ENCODE data around the gene VEGFA.

The VEGFA gene

DNA sequence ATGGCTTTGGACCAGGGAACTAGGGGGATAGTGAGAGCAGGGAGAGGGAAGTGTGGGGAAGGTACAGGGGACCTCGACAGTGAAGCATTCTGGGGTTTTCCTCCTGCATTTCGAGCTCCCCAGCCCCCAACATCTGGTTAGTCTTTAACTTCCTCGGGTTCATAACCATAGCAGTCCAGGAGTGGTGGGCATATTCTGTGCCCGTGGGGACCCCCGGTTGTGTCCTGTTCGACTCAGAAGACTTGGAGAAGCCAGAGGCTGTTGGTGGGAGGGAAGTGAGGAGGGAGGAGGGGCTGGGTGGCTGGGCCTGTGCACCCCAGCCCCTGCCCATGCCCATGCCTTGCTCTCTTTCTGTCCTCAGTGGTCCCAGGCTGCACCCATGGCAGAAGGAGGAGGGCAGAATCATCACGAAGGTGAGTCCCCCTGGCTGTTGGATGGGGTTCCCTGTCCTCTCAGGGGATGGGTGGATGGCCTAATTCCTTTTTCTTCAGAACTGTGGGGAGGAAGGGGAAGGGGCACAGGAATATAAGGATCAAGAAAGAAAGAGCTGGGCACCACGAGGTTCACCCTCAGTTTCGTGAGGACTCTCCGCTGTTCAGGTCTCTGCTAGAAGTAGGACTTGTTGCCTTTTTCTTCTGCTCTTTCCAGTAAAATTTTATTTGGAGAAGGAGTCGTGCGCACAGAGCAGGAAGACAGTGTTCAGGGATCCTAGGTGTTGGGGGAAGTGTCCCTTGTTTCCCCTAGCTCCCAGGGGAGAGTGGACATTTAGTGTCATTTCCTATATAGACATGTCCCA, 4.2 kb downstream of the VEGFA start:
- no peak for FAIRE-seq

DNA sequence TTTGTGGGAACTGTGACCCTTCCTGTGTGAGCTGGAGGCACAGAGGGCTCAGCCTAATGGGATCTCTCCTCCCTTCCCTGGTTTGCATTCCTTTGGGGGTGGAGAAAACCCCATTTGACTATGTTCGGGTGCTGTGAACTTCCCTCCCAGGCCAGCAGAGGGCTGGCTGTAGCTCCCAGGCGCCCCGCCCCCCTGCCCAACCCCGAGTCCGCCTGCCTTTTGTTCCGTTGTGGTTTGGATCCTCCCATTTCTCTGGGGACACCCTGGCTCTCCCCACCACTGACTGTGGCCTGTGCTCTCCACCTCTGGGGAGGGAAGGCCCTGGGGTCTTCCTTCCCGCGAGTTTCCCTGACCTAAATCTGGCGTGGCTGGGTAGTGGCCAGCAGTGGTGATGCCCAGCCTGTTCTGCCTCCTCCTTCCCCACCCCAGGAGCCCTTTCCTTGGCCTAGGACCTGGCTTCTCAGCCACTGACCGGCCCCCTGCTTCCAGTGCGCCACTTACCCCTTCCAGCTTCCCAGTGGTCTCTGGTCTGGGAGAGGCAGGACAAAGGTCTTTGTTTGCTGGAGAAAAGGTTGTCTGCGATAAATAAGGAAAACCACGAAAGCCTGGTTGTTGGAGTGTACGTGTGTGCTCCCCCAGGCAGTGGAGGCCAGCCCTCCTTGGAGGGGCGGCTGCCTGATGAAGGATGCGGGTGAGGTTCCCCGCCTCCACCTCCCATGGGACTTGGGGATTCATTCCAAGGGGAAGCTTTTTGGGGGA, 4.9 kb downstream of the VEGFA start:
- FAIRE-seq: no peak

DNA sequence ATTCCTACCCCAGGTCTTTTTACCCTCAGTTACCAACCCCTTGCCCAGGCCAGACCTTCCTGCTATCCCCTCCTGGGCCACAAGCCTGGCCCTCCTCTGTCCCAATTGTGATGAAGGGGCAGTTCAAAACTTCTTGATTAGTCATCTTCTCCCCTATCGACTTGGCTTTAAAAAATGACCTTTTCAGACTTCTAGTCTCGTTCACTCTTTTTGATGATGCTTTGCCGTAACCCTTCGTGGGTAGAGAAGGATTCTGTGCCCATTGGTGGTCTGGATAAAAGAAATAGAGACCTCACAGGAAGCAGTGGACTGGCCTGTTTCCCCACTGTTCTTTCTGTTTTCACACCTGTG, 5.5 kb downstream of the VEGFA start:
- FAIRE-seq: no peak

DNA sequence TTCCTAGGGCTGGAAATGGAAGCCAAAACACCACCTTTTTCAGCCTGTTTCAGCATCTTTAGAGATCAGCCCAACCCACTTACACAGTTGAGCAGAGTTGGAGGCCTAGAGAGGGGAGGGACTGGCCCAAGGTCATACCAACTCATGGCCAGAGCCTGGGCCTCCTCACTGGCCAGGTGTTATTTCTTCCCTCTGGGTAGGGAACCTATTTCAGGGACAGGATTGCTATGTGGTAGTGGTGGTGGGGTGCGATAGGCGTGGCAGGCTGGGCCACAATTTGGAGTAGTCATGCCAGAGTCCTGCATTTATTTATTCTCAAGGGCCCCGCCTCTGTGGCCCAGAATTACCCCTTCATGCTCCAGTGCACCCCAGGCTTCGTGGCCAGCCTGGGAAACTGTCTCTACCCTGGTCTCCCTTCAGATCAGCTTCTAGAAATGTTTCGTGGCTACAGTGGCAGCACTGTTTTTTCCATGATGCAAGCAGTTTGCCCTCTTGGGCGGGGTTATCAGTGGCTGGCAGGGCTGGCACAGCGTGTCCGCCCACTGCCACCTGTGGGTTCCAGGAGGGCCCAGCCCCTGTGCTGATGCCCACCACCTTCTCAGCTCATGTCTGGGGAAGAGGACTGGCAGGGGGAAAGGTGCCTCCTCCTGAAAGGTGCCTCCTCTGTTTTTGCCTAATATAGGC, 6.2 kb downstream of the VEGFA start:
- no peak for FAIRE-seq

DNA sequence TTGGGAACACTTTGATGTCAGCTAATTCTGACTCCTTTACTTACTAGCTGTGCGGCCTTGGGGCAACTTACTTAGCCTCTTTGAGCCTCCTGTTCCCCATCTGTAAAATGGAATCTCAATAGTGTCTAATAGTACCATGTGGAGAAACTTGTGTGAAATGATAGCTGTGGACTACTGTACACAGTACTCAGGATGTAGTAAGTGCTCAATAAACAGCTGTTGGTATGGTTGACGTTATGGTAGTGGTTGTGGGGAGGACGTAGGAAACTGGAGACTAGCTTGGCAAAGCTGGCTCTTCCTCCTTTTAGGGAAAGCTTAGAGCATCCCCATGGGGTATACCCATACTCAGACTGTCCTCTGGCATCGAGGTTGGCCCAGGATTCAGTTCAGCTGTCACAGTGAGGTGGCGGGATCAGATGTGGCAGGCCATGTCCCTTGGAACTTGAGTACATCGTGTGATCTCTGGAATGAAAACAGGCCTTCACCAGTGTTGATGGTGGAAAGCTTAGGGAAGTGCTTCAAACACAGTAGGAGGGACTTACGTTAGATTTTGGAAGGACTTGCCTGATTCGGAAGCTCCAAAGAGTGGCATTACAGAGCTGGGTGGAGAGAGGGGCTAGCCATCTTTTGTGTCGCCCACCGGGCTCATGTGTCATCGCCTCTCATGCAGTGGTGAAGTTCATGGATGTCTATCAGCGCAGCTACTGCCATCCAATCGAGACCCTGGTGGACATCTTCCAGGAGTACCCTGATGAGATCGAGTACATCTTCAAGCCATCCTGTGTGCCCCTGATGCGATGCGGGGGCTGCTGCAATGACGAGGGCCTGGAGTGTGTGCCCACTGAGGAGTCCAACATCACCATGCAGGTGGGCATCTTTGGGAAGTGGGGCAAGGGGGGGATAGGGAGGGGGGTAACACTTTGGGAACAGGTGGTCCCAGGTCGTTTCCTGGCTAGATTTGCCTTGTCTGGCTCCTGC, 7.1 kb downstream of the VEGFA start:
- no peak for FAIRE-seq

DNA sequence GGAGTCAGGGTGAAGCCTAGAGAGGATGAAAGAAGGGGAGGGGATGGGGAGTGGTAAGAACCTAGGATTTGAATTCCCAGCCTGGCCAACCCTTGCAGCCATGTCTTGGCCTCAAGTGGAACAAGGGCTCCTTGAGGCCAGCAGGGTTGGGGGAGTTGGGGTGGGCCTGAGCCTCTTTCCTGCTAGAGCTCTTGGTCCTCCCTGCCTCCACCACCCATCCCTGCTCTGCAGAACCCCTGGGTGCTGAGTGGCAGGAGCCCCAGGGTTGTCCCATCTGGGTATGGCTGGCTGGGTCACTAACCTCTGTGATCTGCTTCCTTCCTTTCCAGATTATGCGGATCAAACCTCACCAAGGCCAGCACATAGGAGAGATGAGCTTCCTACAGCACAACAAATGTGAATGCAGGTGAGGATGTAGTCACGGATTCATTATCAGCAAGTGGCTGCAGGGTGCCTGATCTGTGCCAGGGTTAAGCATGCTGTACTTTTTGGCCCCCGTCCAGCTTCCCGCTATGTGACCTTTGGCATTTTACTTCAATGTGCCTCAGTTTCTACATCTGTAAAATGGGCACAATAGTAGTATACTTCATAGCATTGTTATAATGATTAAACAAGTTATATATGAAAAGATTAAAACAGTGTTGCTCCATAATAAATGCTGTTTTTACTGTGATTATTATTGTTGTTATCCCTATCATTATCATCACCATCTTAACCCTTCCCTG, 8.3 kb downstream of the VEGFA start:
- FAIRE-seq: no peak

DNA sequence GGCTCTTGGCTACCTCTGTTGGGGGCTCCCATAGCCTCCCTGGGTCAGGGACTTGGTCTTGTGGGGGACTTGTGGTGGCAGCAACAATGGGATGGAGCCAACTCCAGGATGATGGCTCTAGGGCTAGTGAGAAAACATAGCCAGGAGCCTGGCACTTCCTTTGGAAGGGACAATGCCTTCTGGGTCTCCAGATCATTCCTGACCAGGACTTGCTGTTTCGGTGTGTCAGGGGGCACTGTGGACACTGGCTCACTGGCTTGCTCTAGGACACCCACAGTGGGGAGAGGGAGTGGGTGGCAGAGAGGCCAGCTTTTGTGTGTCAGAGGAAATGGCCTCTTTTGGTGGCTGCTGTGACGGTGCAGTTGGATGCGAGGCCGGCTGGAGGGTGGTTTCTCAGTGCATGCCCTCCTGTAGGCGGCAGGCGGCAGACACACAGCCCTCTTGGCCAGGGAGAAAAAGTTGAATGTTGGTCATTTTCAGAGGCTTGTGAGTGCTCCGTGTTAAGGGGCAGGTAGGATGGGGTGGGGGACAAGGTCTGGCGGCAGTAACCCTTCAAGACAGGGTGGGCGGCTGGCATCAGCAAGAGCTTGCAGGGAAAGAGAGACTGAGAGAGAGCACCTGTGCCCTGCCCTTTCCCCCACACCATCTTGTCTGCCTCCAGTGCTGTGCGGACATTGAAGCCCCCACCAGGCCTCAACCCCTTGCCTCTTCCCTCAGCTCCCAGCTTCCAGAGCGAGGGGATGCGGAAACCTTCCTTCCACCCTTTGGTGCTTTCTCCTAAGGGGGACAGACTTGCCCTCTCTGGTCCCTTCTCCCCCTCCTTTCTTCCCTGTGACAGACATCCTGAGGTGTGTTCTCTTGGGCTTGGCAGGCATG, 9.2 kb downstream of the VEGFA start:
- FAIRE-seq: no peak

DNA sequence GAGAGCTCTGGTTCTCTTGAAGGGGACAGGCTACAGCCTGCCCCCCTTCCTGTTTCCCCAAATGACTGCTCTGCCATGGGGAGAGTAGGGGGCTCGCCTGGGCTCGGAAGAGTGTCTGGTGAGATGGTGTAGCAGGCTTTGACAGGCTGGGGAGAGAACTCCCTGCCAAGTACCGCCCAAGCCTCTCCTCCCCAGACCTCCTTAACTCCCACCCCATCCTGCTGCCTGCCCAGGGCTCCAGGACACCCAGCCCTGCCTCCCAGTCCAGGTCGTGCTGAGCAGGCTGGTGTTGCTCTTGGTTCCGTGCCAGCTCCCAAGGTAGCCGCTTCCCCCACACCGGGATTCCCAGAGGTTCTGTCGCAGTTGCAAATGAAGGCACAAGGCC, 9.8 kb downstream of the VEGFA start:
- FAIRE-seq: no peak

DNA sequence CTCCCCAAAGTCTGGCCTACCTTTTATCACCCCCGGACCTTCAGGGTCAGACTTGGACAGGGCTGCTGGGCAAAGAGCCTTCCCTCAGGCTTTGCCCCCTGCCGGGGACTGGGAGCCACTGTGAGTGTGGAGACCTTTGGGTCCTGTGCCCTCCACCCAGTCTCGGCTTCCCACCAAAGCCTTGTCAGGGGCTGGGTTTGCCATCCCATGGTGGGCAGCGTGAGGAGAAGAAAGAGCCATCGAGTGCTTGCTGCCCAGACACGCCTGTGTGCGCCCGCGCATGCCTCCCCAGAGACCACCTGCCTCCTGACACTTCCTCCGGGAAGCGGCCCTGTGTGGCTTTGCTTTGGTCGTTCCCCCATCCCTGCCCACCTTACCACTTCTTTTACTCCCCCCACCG, 10.3 kb downstream of the VEGFA start:
- no peak for FAIRE-seq

DNA sequence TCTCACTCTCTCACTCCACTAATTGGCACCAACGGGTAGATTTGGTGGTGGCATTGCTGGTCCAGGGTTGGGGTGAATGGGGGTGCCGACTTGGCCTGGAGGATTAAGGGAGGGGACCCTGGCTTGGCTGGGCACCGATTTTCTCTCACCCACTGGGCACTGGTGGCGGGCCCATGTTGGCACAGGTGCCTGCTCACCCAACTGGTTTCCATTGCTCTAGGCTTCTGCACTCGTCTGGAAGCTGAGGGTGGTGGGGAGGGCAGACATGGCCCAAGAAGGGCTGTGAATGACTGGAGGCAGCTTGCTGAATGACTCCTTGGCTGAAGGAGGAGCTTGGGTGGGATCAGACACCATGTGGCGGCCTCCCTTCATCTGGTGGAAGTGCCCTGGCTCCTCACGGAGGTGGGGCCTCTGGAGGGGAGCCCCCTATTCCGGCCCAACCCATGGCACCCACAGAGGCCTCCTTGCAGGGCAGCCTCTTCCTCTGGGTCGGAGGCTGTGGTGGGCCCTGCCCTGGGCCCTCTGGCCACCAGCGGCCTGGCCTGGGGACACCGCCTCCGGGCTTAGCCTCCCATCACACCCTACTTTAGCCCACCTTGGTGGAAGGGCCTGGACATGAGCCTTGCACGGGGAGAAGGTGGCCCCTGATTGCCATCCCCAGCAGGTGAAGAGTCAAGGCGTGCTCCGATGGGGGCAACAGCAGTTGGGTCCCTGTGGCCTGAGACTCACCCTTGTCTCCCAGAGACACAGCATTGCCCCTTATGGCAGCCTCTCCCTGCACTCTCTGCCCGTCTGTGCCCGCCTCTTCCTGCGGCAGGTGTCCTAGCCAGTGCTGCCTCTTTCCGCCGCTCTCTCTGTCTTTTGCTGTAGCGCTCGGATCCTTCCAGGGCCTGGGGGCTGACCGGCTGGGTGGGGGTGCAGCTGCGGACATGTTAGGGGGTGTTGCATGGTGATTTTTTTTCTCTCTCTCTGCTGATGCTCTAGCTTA, 11.2 kb downstream of the VEGFA start:
- FAIRE-seq: no peak

DNA sequence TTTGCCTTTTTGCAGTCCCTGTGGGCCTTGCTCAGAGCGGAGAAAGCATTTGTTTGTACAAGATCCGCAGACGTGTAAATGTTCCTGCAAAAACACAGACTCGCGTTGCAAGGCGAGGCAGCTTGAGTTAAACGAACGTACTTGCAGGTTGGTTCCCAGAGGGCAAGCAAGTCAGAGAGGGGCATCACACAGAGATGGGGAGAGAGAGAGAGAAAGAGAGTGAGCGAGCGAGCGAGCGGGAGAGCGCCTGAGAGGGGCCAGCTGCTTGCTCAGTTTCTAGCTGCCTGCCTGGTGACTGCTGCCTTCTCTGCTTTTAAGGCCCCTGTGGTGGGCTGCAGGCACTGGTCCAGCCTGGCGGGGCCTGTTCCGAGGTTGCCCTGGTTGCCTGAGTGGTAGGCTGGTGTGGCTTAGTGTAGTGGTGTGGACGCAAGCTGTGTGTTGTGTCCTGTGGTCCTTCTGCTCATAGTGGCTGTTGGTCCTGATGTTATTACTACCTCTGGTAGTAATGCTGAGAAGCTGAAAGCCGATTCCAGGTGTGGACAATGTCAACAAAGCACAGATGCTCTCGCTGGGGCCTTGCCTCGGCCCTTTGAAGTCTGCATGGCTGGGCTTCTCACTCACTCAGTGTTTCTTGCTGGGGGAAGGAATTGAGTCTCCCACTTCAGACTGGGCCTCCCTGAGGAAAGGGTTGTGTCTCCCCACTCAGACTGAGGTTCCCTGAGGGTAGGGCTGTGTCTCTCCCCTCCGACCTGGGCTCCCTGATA, 12.1 kb downstream of the VEGFA start:
- no peak for FAIRE-seq

DNA sequence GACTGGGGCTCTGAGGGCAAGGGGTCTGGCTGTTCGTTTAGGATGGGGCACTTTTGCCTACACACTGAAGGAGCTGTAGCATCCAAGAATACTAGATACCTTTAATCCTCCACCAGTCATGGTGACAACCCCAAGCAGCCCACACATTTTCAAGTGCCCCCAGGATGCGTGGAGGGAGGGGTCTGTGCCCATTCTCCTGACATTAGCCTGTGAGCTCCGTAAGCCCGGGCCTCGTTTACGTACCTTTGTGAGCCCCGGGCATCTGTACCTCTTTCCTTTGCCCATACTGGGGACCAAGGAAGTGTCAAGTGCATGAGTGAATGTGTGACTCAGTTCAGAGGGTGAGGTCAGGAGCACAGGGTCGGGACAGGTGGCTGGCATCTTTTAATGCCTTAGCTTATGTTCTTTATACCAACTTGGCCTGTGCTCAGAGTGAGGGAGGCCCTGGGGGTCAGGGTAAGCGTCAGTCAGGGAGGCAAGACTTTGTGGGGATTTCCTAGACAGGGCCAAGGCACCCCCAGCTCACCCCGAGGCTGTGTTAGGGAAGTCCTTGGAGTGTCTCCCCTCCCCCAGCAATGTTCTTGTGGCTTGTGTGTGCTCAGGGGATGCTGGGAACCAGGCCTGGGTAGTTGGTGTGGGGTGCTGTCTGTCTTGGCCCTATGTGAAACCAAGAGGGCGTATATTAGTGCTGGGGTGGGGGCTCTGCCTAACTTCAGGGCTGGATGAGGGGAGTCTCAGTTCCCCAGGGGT, 12.9 kb downstream of the VEGFA start:
- no peak for FAIRE-seq

DNA sequence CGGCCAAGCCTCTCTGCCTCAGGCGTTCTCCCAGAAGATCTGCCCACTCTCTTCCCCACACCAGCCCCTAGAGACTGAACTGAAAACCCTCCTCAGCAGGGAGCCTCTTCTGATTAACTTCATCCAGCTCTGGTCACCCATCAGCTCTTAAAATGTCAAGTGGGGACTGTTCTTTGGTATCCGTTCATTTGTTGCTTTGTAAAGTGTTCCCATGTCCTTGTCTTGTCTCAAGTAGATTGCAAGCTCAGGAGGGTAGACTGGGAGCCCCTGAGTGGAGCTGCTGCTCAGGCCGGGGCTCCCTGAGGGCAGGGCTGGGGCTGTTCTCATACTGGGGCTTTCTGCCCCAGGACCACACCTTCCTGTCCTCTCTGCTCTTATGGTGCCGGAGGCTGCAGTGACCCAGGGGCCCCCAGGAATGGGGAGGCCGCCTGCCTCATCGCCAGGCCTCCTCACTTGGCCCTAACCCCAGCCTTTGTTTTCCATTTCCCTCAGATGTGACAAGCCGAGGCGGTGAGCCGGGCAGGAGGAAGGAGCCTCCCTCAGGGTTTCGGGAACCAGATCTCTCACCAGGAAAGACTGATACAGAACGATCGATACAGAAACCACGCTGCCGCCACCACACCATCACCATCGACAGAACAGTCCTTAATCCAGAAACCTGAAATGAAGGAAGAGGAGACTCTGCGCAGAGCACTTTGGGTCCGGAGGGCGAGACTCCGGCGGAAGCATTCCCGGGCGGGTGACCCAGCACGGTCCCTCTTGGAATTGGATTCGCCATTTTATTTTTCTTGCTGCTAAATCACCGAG, 14.2 kb downstream of the VEGFA start:
- no peak for FAIRE-seq

DNA sequence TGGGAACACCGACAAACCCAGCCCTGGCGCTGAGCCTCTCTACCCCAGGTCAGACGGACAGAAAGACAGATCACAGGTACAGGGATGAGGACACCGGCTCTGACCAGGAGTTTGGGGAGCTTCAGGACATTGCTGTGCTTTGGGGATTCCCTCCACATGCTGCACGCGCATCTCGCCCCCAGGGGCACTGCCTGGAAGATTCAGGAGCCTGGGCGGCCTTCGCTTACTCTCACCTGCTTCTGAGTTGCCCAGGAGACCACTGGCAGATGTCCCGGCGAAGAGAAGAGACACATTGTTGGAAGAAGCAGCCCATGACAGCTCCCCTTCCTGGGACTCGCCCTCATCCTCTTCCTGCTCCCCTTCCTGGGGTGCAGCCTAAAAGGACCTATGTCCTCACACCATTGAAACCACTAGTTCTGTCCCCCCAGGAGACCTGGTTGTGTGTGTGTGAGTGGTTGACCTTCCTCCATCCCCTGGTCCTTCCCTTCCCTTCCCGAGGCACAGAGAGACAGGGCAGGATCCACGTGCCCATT, 15.3 kb downstream of the VEGFA start:
- no peak for FAIRE-seq

DNA sequence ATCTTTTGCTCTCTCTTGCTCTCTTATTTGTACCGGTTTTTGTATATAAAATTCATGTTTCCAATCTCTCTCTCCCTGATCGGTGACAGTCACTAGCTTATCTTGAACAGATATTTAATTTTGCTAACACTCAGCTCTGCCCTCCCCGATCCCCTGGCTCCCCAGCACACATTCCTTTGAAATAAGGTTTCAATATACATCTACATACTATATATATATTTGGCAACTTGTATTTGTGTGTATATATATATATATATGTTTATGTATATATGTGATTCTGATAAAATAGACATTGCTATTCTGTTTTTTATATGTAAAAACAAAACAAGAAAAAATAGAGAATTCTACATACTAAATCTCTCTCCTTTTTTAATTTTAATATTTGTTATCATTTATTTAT, 15.9 kb downstream of the VEGFA start:
- FAIRE-seq: no peak

DNA sequence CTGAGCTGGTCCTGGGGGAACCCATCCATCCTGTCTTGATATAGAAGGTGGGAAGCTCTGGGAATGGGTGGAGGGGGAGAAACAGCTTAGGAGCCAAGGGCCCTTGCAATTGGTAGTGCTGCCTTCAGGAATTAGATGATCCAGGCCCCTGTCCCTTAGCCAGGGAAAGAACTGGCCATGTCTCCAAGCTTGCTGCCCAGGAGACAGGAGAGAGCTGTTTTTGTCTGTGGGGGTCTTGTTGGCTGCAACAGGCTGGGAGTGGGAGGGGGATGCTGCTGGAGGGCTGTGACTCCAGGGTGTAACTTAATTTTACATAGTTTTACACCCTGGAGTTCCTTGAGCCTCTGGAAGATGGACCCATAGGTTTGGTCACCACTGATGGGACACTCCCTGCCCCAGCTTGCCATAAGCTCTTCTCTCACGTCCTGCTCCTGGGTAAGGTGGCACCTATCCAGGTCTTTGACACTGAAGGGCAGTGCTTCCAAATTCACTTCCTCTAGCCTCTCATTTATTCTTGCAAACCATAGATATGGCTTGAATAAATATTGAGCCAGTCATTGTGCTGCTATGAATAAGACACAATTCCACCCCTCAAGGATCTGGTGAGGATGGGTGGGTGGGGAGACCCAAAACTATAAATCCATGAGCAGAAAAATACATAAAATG, 16.8 kb downstream of the VEGFA start:
- FAIRE-seq: no peak

Measured in endometrium (tissue), 2 donors.